Peyer's patch (tissue), 4 donors: Measurements from ENCODE around the gene FALEC. TPM values are rescaled to one million over a fixed set of nuclear protein-coding genes. Genes with fewer than 3 reads are reported as not detected.

Experiments
- DNase-seq, 3 donors: peaks; one replicate each; pipeline ENCODE4 v3.0.0-alpha.2; 2017 to 2019
- H3K27ac ChIP-seq, 4 donors: fragments of 200-600 bp; sonication (generic); one replicate each; pipeline ENCODE4 v1.5.1; 2016 to 2019
- H3K27me3 ChIP-seq, 2 donors: fragments of 200-600 bp; sonication (generic); one replicate each; pipeline ENCODE4 v1.5.1; 2019
- H3K36me3 ChIP-seq, 3 donors: fragments of 200-600 bp; sonication (generic); one replicate each; pipeline ENCODE4 v1.5.1; 2016 to 2019
- H3K4me1 ChIP-seq, 4 donors: fragments of 200-600 bp; sonication (generic); one replicate each; pipeline ENCODE4 v1.5.1; 2016 to 2019
- H3K4me3 ChIP-seq, 4 donors: fragments of 200-600 bp; sonication (generic); 1 replicate in 3 of 4; 2 replicates in 1 of 4; pipeline ENCODE4 v1.5.1; 2016 to 2019; ENCODE audit warnings: mild to moderate bottlenecking in 1 of 4
- H3K9me3 ChIP-seq, 4 donors: fragments of 200-600 bp; sonication (generic); one replicate each; pipeline ENCODE4 v1.5.1; 2016 to 2019; ENCODE audit warnings: mild to moderate bottlenecking in 1 of 4
- POLR2A ChIP-seq, 2 donors: fragments of 450-650 bp; IDR thresholded peaks; one replicate each; pipeline ENCODE4 v1.5.1; 2017; ENCODE audit warnings: antibody characterized with exemption in 2 of 2, mild to moderate bottlenecking in 2 of 2, moderate library complexity in 2 of 2
- total RNA-seq, 4 donors: library from RNA; depleted of rRNA; stranded (reverse); fragments of >200 nt; gene quantifications; one replicate each; pipeline ENCODE4 v1.1.0, GENCODE V29; 2016
- TF ChIP-seq, protein P1 (sequence below), 6 experiments: fragments of 450-650 bp in 4 of 6; fragments of 200-600 bp in 2 of 6; sonication (generic) in 1 of 6; IDR thresholded peaks; one replicate each; pipeline ENCODE4 v1.5.1; 2017 to 2019; ENCODE audit warnings: antibody characterized with exemption in 6 of 6, mild to moderate bottlenecking in 3 of 6, moderate library complexity in 1 of 6

FALEC gene
- total RNA-seq, 4 donors from 2014 or later = not detected

DNA sequence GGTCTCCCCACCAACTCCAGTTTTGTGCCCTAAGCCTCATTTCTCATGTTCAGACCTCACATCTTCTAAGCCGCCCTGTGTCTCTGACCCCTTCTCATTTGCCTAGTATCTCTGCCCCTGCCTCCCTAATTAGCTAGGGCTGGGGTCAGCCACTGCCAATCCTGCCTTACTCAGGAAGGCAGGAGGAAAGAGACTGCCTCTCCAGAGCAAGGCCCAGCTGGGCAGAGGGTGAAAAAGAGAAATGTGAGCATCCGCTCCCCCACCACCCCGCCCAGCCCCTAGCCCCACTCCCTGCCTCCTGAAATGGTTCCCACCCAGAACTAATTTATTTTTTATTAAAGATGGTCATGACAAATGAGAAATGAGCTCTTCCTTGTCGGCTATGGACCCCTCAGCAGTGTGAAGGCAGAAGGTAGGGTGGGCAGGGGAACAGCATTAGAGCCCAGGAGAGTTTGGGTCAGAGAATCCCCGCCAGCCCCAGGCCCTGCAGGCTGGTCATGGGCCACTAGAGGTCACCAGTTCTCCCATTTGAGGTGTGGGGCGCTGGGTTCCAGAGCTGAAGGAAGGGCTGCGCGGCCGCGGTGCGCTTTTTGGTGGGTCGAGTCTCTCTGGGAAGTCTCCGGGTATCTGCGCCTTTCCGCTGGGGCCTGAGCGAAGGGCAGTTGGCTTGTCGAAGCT is 45.2 kb downstream of the FALEC start:
- Histone ChIP-seq H3K9me3 (no peaks in the 10 kb centered on the region), H3K27me3 (no peaks in the 10 kb centered on the region), H3K36me3 (peaks cover 0 to 4% (median 0%) of the 10 kb centered on the region in 3 donors), H3K27ac (peak overlapping the region; percentile 97 to 100 (median 98)), H3K4me3 (peak overlapping the region; percentile 43 to 60 (median 56)), H3K4me1 (peaks cover 14 to 60% (median 45%) of the 10 kb centered on the region in 4 donors)
- TF ChIP-seq POLR2A (IDR thresholded peaks at IDR 0.05) = no peak
- TF ChIP-seq, protein P1, sequence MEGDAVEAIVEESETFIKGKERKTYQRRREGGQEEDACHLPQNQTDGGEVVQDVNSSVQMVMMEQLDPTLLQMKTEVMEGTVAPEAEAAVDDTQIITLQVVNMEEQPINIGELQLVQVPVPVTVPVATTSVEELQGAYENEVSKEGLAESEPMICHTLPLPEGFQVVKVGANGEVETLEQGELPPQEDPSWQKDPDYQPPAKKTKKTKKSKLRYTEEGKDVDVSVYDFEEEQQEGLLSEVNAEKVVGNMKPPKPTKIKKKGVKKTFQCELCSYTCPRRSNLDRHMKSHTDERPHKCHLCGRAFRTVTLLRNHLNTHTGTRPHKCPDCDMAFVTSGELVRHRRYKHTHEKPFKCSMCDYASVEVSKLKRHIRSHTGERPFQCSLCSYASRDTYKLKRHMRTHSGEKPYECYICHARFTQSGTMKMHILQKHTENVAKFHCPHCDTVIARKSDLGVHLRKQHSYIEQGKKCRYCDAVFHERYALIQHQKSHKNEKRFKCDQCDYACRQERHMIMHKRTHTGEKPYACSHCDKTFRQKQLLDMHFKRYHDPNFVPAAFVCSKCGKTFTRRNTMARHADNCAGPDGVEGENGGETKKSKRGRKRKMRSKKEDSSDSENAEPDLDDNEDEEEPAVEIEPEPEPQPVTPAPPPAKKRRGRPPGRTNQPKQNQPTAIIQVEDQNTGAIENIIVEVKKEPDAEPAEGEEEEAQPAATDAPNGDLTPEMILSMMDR (IDR thresholded peaks at IDR 0.05) = peak; percentile 87 to 95 (median 90)
- DNase-seq = peak; percentile 91 to 96 (median 93)

DNA sequence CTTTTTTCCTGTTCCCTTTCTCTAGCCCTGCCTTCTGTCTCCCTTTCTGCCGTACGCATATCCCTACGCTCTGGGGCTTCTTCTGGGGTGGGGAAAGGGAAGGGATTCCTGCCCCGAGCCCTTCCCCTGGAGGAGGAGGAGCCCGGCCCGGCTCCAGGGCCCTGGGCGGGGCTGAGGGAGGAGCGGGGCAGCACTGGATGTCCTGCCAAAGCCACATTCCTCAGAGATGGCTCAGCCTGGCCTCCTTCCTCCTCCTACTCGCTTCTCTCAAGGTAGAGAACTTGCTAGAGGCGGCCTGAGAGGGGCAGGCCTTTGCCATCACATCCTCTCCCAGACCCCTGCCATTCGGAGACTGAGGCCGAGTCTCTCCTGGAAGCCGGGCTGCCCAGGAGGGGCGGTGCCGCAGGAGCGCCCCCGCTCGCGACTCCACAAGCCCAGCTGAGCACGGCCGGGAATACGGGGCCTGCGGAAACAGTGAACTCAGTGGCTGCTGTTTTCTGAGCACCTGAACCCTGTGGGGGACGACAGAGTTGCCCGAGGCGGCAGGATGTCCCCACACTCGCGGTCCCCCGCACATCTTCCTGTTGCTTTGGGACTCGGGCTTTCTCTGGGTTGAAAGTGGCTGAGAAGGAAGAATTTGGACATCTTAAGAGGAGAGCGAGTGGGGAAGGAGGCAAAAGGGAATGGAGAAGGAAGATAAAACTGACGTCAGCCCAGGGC is 45.9 kb downstream of the FALEC start:
- Histone ChIP-seq H3K27me3 (no peaks in the 10 kb centered on the region), H3K27ac (peak overlapping the region; percentile 97 to 100 (median 98)), H3K36me3 (no peaks in the 10 kb centered on the region), H3K4me3 (peak overlapping the region; percentile 43 to 60 (median 56)), H3K9me3 (no peaks in the 10 kb centered on the region), H3K4me1 (peaks cover 14 to 67% (median 51%) of the 10 kb centered on the region in 4 donors)
- DNase-seq = peak; percentile 76 to 97 (median 96)
- TF ChIP-seq POLR2A (IDR thresholded peaks at IDR 0.05) = peak; percentile 82 to 95
- TF ChIP-seq, protein P1 (IDR thresholded peaks at IDR 0.05) = peak in 1 of 6 experiments; percentile 17

DNA sequence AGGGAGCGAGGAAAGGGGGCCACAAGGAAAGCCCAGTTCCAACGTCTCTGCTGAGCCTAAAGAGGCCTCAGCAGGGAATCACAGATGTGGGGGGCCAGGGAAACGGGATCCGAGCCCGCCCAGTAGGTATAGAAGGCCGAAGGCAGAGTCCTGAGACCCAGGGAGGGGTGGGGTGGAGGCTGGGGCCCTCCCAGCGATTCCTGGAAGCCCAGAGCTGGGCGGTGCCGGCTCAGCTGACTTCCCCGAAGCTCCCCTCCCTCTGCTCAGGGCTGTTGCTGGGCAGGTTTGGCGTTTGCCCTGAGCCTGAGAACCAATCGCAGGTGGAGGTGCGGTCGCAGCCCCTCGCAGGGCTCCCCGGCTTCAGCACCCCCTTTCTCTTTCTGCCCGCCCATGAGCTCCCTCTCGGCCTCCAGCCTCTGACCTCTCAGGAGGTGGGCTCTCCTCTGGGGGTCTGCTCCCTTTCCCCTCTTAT is 46.5 kb downstream of the FALEC start:
- peak; percentile 4 to 74 for TF ChIP-seq POLR2A (IDR thresholded peaks at IDR 0.05)
- TF ChIP-seq, protein P1 (IDR thresholded peaks at IDR 0.05) = no peak
- no peaks in the 10 kb centered on the region for H3K9me3 ChIP-seq
- H3K27ac ChIP-seq = peak overlapping the region; percentile 97 to 100 (median 98)
- DNase-seq = peak; percentile 87 to 97 (median 95)
- peaks cover 16 to 73% (median 57%) of the 10 kb centered on the region in 4 donors for H3K4me1 ChIP-seq
- H3K27me3 ChIP-seq = no peaks in the 10 kb centered on the region
- H3K4me3 ChIP-seq = peak overlapping the region; percentile 43 to 60 (median 56)
- no peaks in the 10 kb centered on the region for H3K36me3 ChIP-seq

DNA sequence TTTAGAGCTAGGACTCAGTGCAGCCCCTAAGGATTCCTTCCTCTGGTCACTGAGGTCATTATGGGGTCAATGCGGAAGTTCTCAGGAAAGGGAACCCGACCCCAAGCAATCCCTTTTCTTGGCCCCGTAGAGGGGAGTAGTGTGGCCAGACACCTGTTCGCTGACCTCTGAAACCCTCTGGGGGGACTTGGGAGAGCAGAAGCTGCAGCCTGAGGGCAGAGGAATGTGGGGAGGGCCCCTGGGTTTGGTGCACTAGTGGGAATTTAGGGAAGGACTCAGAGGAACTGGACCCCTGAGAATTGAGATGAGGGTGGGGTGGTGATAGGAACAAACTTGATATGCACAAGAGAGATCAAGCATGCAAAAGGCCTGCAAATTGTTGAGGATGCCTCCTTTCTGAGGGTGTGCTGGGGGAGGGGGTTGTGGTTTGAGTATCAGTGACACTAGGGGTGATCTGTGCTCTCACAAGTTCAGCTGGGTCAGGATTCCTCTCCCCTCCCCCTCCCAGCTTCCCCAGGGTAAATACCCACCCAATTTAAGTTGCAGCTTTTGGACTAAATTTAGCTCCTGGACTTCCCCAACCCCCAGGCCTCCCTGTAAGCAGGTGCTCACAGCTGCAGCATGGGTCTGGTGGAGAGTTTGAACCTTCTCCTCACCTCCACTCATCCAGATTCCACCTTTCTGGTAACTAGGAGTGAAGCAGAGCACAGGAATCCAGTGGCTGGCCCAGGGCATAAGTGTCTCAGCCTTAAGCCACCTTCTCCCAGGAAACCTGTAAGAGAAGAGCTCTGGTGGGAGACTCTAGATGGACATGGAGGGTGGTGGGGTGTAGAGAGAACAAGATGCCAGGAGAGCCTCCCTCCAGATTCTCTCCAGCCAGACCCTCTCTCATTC is 47.1 kb downstream of the FALEC start:
- DNase-seq = peak; percentile 55 to 97 (median 95)
- Histone ChIP-seq H3K36me3 (no peaks in the 10 kb centered on the region), H3K9me3 (no peaks in the 10 kb centered on the region), H3K4me1 (peaks cover 17 to 80% (median 61%) of the 10 kb centered on the region in 4 donors), H3K4me3 (peak overlapping the region; percentile 43 to 60 (median 56)), H3K27ac (peak overlapping the region; percentile 97 to 100 (median 98)), H3K27me3 (no peaks in the 10 kb centered on the region)
- TF ChIP-seq, protein P1 (IDR thresholded peaks at IDR 0.05) = no peak
- TF ChIP-seq POLR2A (IDR thresholded peaks at IDR 0.05) = peak in 1 of 2 donors; percentile 4
